IMR-90 (cell line): ENCODE results near the gene PTPRG. TPM values are rescaled to one million over a fixed set of nuclear protein-coding genes. Genes with fewer than 3 reads are reported as not detected.

Source experiments
- ATAC-seq: fragments of 200-7000 bp; cut with Tn5 transposase; 2 replicates; pipeline ENCODE4 v1.9.1; 2020; ENCODE audit warnings: low read depth, mild to moderate bottlenecking, moderate library complexity
- BruUV-seq: library from RNA; stranded (reverse); fragments of 400-500 nt; replicated peaks from 2 replicates; lab custom pipeline; 2021; lab: Mats Ljungman, UMichigan
- CTCF ChIA-PET: fragments of 300-600 bp; formaldehyde crosslinking; extraction: SDS; loops from one replicate; lab custom pipeline; 2021; ENCODE audit warnings: antibody characterized with exemption; lab: Yijun Ruan, JAX
- POLR2A ChIA-PET: fragments of 300-600 bp; sonication (Branson Sonifier 250); formaldehyde crosslinking; loops from one replicate; lab custom pipeline; 2022; ENCODE audit warnings: antibody characterized with exemption; ENCODE audit not compliant: unreplicated experiment; lab: Charles Lee
- DNase-seq: peaks from one replicate; pipeline ENCODE4 v3.0.0; 2013
- H2AFZ ChIP-seq: replicated peaks from 2 replicates; pipeline ENCODE3; 2013; ENCODE audit warnings: low read length, mild to moderate bottlenecking; ENCODE audit not compliant: poor library complexity
- H2AK5ac ChIP-seq: 2 replicates; pipeline ENCODE4 v1.6.1; 2013; ENCODE audit warnings: low read depth, low read length, inconsistent platforms
- H2AK9ac ChIP-seq: replicated peaks from 2 replicates; pipeline ENCODE3; 2013; ENCODE audit warnings: mild to moderate bottlenecking, low read depth, low read length, moderate library complexity; ENCODE audit not compliant: poor library complexity
- H2BK120ac ChIP-seq: 2 replicates; pipeline ENCODE4 v1.6.1; 2013; ENCODE audit warnings: low read depth, low read length, inconsistent platforms
- H2BK15ac ChIP-seq: 3 replicates; pipeline ENCODE4 v1.6.1; 2013; ENCODE audit warnings: low read depth, low read length, inconsistent platforms
- H2BK20ac ChIP-seq: 2 replicates; pipeline ENCODE4 v1.6.1; 2013; ENCODE audit warnings: low read depth, mild to moderate bottlenecking, inconsistent platforms, low read length, moderate library complexity
- H2BK5ac ChIP-seq: 2 replicates; pipeline ENCODE4 v1.6.1; 2013; ENCODE audit warnings: mild to moderate bottlenecking, low read depth, low read length, inconsistent platforms; ENCODE audit not compliant: poor library complexity, severe bottlenecking
- H3K14ac ChIP-seq: replicated peaks from 2 replicates; pipeline ENCODE4 v1.6.1; 2013; ENCODE audit warnings: low read depth, low read length, inconsistent platforms
- H3K18ac ChIP-seq: 2 replicates; pipeline ENCODE4 v1.6.1; 2013; ENCODE audit warnings: low read depth, low read length, control low read depth
- H3K23ac ChIP-seq: 2 replicates; pipeline ENCODE4 v1.6.1; 2013; ENCODE audit warnings: low read depth, low read length, inconsistent platforms
- H3K27ac ChIP-seq: 2 replicates; pipeline ENCODE4 v1.5.1; 2013; ENCODE audit warnings: mild to moderate bottlenecking, control low read depth, low read length; ENCODE audit not compliant: insufficient read depth
- H3K27me3 ChIP-seq: 2 replicates; pipeline ENCODE4 v1.6.1; 2013; ENCODE audit warnings: low read length; ENCODE audit not compliant: control insufficient read depth, insufficient read depth
- H3K36me3 ChIP-seq: 2 replicates; pipeline ENCODE4 v1.6.1; 2013; ENCODE audit warnings: low read length, mixed read lengths; ENCODE audit not compliant: control insufficient read depth, insufficient read depth
- H3K4ac ChIP-seq: 2 replicates; pipeline ENCODE4 v1.6.1; 2013; ENCODE audit warnings: low read depth, low read length, inconsistent platforms
- H3K4me1 ChIP-seq: 2 replicates; pipeline ENCODE4 v1.6.1; 2013; ENCODE audit warnings: low read length, mixed read lengths; ENCODE audit not compliant: control insufficient read depth, insufficient read depth
- H3K4me2 ChIP-seq: 2 replicates; pipeline ENCODE4 v1.6.1; 2013; ENCODE audit warnings: low read depth, mild to moderate bottlenecking, control low read depth, low read length, moderate library complexity
- H3K4me3 ChIP-seq: 2 replicates; pipeline ENCODE4 v1.5.1; 2013; ENCODE audit warnings: low read depth, mild to moderate bottlenecking, control low read depth, low read length, moderate library complexity; ENCODE audit not compliant: insufficient read depth
- H3K56ac ChIP-seq: 2 replicates; pipeline ENCODE4 v1.6.1; 2013; ENCODE audit warnings: low read length, inconsistent platforms; ENCODE audit not compliant: insufficient read depth; ENCODE audit errors: extremely low read depth
- H3K79me1 ChIP-seq, 2 experiments: 2 replicates each; pipeline ENCODE4 v1.6.1; 2013; ENCODE audit warnings: low read length in 2 of 2, inconsistent platforms in 1 of 2, low read depth in 1 of 2
- H3K9ac ChIP-seq: 2 replicates; pipeline ENCODE4 v1.6.1; 2013; ENCODE audit warnings: low read depth, low read length, control low read depth
- H3K9me1 ChIP-seq: 2 replicates; pipeline ENCODE4 v1.6.1; 2013; ENCODE audit warnings: low read length, inconsistent platforms; ENCODE audit not compliant: insufficient read depth
- H3K9me3 ChIP-seq: 2 replicates; pipeline ENCODE4 v1.6.1; 2013; ENCODE audit warnings: low read length; ENCODE audit not compliant: control insufficient read depth, insufficient read depth
- H4K20me1 ChIP-seq: 2 replicates; pipeline ENCODE4 v1.6.1; 2013; ENCODE audit warnings: low read length, inconsistent platforms; ENCODE audit not compliant: insufficient read depth
- H4K5ac ChIP-seq: 2 replicates; pipeline ENCODE4 v1.6.1; 2013; ENCODE audit warnings: mild to moderate bottlenecking, low read depth, low read length, control low read depth
- H4K8ac ChIP-seq, 2 experiments: 2 replicates each; pipeline ENCODE4 v1.6.1; 2013; ENCODE audit warnings: low read depth in 2 of 2, low read length in 2 of 2, control low read depth in 1 of 2, inconsistent platforms in 1 of 2
- H4K91ac ChIP-seq: 2 replicates; pipeline ENCODE4 v1.6.1; 2013; ENCODE audit warnings: low read depth, low read length, inconsistent platforms; ENCODE audit not compliant: insufficient read depth
- CEBPB ChIP-seq: IDR thresholded peaks from 2 replicates; pipeline ENCODE4 v1.6.1; 2012; ENCODE audit warnings: low read depth, low read length, improper control_type of control experiment
- WGBS, 2 experiments: methylation state at CpG; one replicate each; pipeline versions ENCODE4 v1.1.5 to v1.1.7; 2013; ENCODE audit warnings: missing lambda C conversion rate in 2 of 2; ENCODE audit not compliant: insufficient read length in 1 of 2; ENCODE audit errors: extremely low coverage in 2 of 2; 5-methylcytosine and 5-hydroxymethylcytosine counted together
- dilution Hi-C: fragments of 300-500 bp; cut with HindIII; formaldehyde crosslinking; loops from one replicate; pipeline ENCODE4 v1.14.3; 2018; ENCODE audit warnings: low sequenced_read_pairs; ENCODE audit not compliant: unreplicated experiment
- in situ Hi-C: fragments of 300-500 bp; cut with MboI; formaldehyde crosslinking; loops from 3 replicates; pipeline ENCODE4 v1.14.3; 2019; ENCODE audit warnings: low sequenced_read_pairs, inconsistent platforms, mixed read lengths
- intact Hi-C: fragments of 100-400 bp; cut with micrococcal nuclease; formaldehyde crosslinking; loops from 2 replicates; pipeline ENCODE4 v1.10.0; 2022
- polyA plus RNA-seq, 3 experiments: library from polyadenylated mRNA; depleted of rRNA; stranded (reverse); fragments of >200 nt; gene quantifications; 2 replicates each; pipeline ENCODE4 v1.2.3, GENCODE V29; 2012; ENCODE audit warnings: low replicate concordance in 1 of 3
- total RNA-seq: library from RNA; depleted of rRNA; stranded (reverse); fragments of >200 nt; gene quantifications from 2 replicates; pipeline ENCODE4 v1.2.3, GENCODE V29; 2012
- TF ChIP-seq, protein P1 (sequence below): fragments of 150-350 bp; IDR thresholded peaks from 2 replicates; pipeline ENCODE4 v1.6.1; 2017; ENCODE audit warnings: mild to moderate bottlenecking, antibody characterized with exemption, low read length, low read depth

PTPRG gene
- total and polyA plus RNA-seq, 2 of the 4 experiments (the other 2 are of a cell fraction): 7.7 to 31.0 TPM

DNA sequence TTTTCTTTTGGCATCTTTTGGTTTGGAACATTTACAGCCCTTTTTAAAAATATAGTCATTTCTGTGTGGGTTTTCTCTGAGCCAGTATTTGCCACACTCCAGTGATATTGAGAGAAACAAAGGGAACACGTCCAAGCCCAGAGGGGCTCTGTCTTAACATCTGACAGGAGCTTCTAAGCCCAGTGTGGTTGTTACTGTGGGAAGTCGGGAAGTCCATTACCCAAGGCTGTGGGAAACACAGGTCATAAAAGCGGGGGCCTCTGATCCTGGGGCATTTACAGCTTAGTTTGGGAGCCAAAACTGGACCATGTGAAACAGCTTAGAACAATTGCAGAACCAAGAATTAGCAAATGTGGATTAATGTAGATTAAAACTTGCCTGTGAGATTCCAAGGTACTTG lies 123.0 kb downstream of the PTPRG start:
- POLR2A ChIA-PET: no interaction called here
- H2AK9ac ChIP-seq: no peak overlapping the region
- in situ Hi-C loops (no loop called here), intact Hi-C loops (no loop called here), dilution Hi-C loops (no loop called here)
- H2BK120ac ChIP-seq: no peak overlapping the region
- peaks cover 30 to 71% of the 10 kb centered on the region in 2 experiments for H3K79me1 ChIP-seq
- H2BK15ac ChIP-seq: no peak overlapping the region
- H3K4ac ChIP-seq: no peak overlapping the region
- no peak overlapping the region for H2AK5ac ChIP-seq
- H3K18ac ChIP-seq: no peak overlapping the region
- no peak overlapping the region for H3K56ac ChIP-seq
- no peak for TF ChIP-seq CEBPB
- TF ChIP-seq, protein P1, sequence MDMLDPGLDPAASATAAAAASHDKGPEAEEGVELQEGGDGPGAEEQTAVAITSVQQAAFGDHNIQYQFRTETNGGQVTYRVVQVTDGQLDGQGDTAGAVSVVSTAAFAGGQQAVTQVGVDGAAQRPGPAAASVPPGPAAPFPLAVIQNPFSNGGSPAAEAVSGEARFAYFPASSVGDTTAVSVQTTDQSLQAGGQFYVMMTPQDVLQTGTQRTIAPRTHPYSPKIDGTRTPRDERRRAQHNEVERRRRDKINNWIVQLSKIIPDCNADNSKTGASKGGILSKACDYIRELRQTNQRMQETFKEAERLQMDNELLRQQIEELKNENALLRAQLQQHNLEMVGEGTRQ: no peak
- WGBS, 2 experiments: 100% methylated on average over 2 of the region's 3 CpGs; no CpG with 5 or more reads in 1 of the 2 experiments
- no peak overlapping the region for H4K8ac ChIP-seq
- CTCF ChIA-PET: no interaction called here
- H3K4me2 ChIP-seq: no peak overlapping the region
- H3K9me1 ChIP-seq: peaks cover 17% of the 10 kb centered on the region
- H2AFZ ChIP-seq: no peak overlapping the region
- H3K36me3 ChIP-seq: no peaks in the 10 kb centered on the region
- H4K20me1 ChIP-seq: peaks cover 33% of the 10 kb centered on the region; the same call in 1 of the 2 replicates
- no peak overlapping the region for H2BK5ac ChIP-seq
- no peak overlapping the region for H3K9ac ChIP-seq
- no peak overlapping the region for H3K14ac ChIP-seq
- H3K27ac ChIP-seq: no peak overlapping the region
- H3K4me3 ChIP-seq: no peak overlapping the region
- H3K23ac ChIP-seq: no peak overlapping the region
- no peaks in the 10 kb centered on the region for H3K9me3 ChIP-seq
- no peaks in the 10 kb centered on the region for H3K27me3 ChIP-seq
- H2BK20ac ChIP-seq: no peak overlapping the region
- peaks cover 9% of the 10 kb centered on the region for H3K4me1 ChIP-seq
- no peak overlapping the region for H4K5ac ChIP-seq
- no peak overlapping the region for H4K91ac ChIP-seq
- no TSS peak for BruUV-seq
- DNase-seq (no peak), ATAC-seq (no peak)
